Right atrium auricular region (tissue), 2 donors: ENCODE data around the gene KLF7. TPM values are rescaled to one million over a fixed set of nuclear protein-coding genes. Genes with fewer than 3 reads are reported as not detected.
A peak's percentile ranks its signal among the peaks of the same experiment; 100 is the strongest.

Experiments
- DNase-seq: peaks from one replicate; pipeline ENCODE4 v3.0.0-alpha.2; 2019; ENCODE audit warnings: low spot score
- H3K27ac ChIP-seq, 2 donors: fragments of 200-600 bp; sonication (generic); 1 replicate in 1 of 2; 2 replicates in 1 of 2; pipeline ENCODE4 v1.5.1; 2016 to 2019
- H3K27me3 ChIP-seq, 2 donors: fragments of 200-600 bp; sonication (generic); one replicate each; pipeline versions ENCODE4 v1.5.1 to v1.6.0; 2017 to 2019
- H3K36me3 ChIP-seq: fragments of 200-600 bp; sonication (generic); one replicate; pipeline ENCODE4 v1.5.1; 2016
- H3K4me1 ChIP-seq, 2 donors: fragments of 200-600 bp; sonication (generic); one replicate each; pipeline versions ENCODE4 v1.5.1 to v1.6.0; 2017 to 2019
- H3K4me3 ChIP-seq, 2 donors: fragments of 200-600 bp; sonication (generic); 1 replicate in 1 of 2; 2 replicates in 1 of 2; pipeline ENCODE4 v1.5.1; 2017 to 2019; ENCODE audit warnings: mild to moderate bottlenecking in 1 of 2, moderate library complexity in 1 of 2
- H3K9me3 ChIP-seq, 2 donors: fragments of 200-600 bp; sonication (generic); one replicate each; pipeline ENCODE4 v1.5.1; 2019
- CTCF ChIP-seq, 2 donors: fragments of 200-600 bp; sonication (generic); IDR thresholded peaks; one replicate each; pipeline ENCODE4 v1.5.1; 2019; ENCODE audit warnings: antibody characterized with exemption in 2 of 2
- total RNA-seq, 2 donors: library from RNA; depleted of rRNA; stranded (reverse); fragments of >200 nt; gene quantifications; one replicate each; pipeline ENCODE4 v1.1.0, GENCODE V29; 2016

The KLF7 gene
- total RNA-seq, 2 donors from 2014 or later = 13.5 to 29.9 TPM

- no peak for DNase-seq
- H3K27ac ChIP-seq = peak overlapping the region; percentile 22 to 65
Measured at GRCh38 chr2:207156451-207157161, 9.1 kb downstream of the KLF7 start.

GRCh38 chr2:207155516-207156444 is 10.0 kb downstream of the KLF7 start:
- H3K27me3 ChIP-seq = no peaks in the 10 kb centered on the region
- no peaks in the 10 kb centered on the region for H3K36me3 ChIP-seq
- peaks cover 0 to 97% of the 10 kb centered on the region in 2 donors for H3K4me1 ChIP-seq
- H3K9me3 ChIP-seq = no peaks in the 10 kb centered on the region
- no peak for TF ChIP-seq CTCF (IDR thresholded peaks at IDR 0.05)
- no peak for DNase-seq
- H3K27ac ChIP-seq = peak overlapping the region; percentile 53 to 65
- H3K4me3 ChIP-seq = no peak overlapping the region

More at GRCh38 chr2:207156451-207157161, 9.1 kb downstream of the KLF7 start:
- peaks cover 0 to 97% of the 10 kb centered on the region in 2 donors for H3K4me1 ChIP-seq
- H3K9me3 ChIP-seq = no peaks in the 10 kb centered on the region
- TF ChIP-seq CTCF (IDR thresholded peaks at IDR 0.05) = no peak
- H3K4me3 ChIP-seq = no peak overlapping the region
- no peaks in the 10 kb centered on the region for H3K27me3 ChIP-seq
- no peaks in the 10 kb centered on the region for H3K36me3 ChIP-seq

- Histone ChIP-seq H3K27ac (peak overlapping the region; percentile 53 to 65), H3K36me3 (no peaks in the 10 kb centered on the region), H3K9me3 (no peaks in the 10 kb centered on the region), H3K4me3 (no peak overlapping the region), H3K4me1 (peaks cover 0 to 95% of the 10 kb centered on the region in 2 donors), H3K27me3 (no peaks in the 10 kb centered on the region)
- DNase-seq = no peak
- no peak for TF ChIP-seq CTCF (IDR thresholded peaks at IDR 0.05)
Measured at GRCh38 chr2:207154556-207155510, 10.9 kb downstream of the KLF7 start.

- peaks cover 0 to 95% of the 10 kb centered on the region in 2 donors for H3K4me1 ChIP-seq
- no peak for DNase-seq
- no peaks in the 10 kb centered on the region for H3K36me3 ChIP-seq
- peak overlapping the region; percentile 53 to 65 for H3K27ac ChIP-seq
- TF ChIP-seq CTCF (IDR thresholded peaks at IDR 0.05) = no peak
- H3K4me3 ChIP-seq = no peak overlapping the region
- no peaks in the 10 kb centered on the region for H3K27me3 ChIP-seq
- H3K9me3 ChIP-seq = no peaks in the 10 kb centered on the region
Measured at GRCh38 chr2:207153266-207153975, 12.3 kb downstream of the KLF7 start.

- no peak for DNase-seq
- no peak for TF ChIP-seq CTCF (IDR thresholded peaks at IDR 0.05)
- Histone ChIP-seq H3K27me3 (no peaks in the 10 kb centered on the region), H3K9me3 (no peaks in the 10 kb centered on the region), H3K36me3 (peaks cover 7% of the 10 kb centered on the region), H3K27ac (peak overlapping the region; percentile 14 to 65), H3K4me1 (peaks cover 0 to 96% of the 10 kb centered on the region in 2 donors), H3K4me3 (no peak overlapping the region)
Measured at GRCh38 chr2:207151048-207151447, 14.7 kb downstream of the KLF7 start.
